GM19043 (cell line): Measurements from ENCODE around the gene TBC1D2B.
"Not testable (repeated sequence)": the region's sequence is repeated elsewhere in the genome, so short reads cannot be mapped to it uniquely, and the experiment has no call there.

Source experiments
- ATAC-seq: cut with Tn5 transposase; IDR thresholded peaks from one replicate; pipeline ENCODE4 v1.9.1; 2021; ENCODE audit warnings: low read depth; ENCODE audit not compliant: unreplicated experiment

The TBC1D2B gene

DNA sequence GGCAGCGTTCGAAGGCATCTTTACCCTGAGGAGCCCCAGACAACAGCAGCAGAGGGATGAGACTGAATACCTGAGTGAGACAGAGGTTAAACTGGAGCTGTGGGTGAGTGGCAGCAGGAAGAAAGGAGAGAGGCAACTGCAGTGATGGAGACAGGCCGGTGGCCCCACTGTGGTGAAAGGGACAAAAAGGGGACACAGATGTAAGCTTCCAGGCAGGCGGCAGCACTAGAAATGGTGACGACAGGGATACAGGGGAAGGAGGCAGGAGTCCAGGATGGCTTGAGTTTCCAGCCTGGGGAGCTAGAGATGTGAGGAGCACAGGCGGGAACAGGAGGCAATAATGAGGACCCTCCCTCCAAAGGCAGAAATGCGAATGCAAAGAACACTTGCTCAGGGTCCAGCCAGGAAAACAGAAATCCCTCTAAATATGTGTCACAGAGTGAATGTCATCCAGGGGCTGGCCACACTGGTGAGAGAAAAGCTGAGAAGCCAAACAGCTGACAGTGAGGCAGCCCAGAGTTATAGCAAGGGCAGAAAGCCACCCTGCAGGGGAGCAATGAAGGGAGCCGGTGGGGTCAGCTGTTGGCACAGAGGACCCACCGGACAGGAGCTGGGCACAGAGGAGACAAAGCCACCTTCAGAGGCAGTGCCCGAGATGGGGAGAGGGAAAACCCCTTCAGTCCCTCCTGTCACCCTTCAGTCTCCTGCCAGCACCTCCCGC is 70.1 kb downstream of the TBC1D2B start:
- no peak for ATAC-seq

DNA sequence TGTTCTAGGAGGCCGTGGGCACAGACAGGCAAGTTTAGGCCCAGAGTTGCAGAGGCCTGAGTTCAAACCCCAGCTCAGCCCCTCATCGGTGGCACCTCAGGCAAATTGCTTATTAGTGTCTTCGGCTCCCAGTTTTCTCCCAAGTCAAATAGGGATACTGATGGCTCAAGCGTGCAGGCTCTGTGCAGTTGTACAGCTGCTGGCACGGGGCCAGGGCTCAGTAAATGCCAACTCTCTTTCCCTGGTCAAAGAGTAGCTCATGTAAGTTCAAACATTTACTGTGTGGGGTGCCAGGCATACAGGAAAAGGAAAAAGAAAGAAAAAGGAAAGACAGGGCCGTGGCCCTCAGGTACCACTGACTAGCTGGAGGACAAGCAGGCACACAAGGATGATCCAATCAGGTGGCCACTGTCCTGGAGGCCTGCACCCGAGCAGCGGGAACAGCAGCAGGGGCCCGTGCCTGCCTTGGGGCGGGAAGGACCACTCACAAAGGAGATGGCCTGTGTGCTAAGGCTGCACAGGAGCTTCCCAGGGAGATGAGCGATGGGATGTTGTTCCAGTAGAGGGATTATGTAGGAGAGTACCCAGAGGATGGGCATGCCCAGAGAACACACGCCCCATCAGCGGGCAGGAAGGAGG is 70.8 kb downstream of the TBC1D2B start:
- no peak for ATAC-seq

DNA sequence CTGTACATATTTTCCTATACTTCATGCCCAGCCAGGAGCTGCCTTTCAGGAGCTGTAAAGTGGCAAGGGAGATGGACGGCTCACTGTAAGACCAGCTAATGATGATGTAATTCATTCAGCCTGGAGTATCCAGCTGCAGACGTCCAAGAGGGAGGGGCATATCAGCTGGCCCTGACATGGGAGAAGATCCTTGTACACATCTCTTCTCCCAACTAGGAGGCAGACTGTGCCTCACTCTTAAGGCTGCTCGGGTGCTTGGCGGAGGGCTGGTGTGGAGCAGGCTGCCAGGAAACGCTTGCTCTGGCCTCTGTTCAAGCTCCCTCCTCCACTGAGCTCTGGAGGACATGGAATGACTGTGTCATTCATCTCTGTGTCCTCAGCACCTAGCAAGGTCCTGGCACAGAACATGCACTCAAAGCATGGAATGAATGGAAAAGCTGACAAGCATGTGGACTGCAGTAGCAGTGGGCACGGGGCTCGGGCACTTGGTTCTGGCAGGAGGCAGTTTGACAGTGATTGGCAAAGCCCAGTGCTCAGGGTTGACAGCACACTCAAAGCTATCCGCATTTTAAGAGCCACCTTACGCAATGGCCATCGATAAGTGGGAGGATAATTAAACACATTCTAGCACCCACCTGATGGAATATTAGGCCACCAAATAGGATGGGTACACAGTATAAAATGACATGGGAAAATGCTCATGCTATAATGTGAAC is 72.4 kb downstream of the TBC1D2B start:
- no peak for ATAC-seq

DNA sequence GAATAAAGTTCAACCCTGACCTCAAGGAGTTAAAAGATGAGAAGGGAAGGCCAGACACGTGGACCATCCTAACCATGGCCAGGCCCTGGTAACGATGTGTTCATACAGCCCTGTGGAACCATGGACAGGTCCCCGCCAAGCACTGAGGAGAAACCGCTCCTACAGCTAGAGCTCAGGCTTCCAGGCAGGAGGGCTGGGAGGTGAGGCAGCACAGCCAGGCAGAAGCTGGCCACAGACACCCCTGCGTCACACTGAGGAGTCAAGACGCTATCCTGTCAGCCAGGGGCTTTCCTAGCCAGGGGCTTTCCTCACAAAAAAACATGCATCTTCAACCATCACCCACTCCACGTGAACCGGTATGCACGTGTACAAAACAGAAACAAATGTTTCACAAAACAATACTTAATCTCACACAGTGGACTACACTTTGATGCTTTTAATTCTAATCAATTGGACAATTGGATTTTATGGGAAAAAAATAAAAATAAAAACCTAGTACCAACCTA is 73.2 kb downstream of the TBC1D2B start:
- no peak for ATAC-seq

DNA sequence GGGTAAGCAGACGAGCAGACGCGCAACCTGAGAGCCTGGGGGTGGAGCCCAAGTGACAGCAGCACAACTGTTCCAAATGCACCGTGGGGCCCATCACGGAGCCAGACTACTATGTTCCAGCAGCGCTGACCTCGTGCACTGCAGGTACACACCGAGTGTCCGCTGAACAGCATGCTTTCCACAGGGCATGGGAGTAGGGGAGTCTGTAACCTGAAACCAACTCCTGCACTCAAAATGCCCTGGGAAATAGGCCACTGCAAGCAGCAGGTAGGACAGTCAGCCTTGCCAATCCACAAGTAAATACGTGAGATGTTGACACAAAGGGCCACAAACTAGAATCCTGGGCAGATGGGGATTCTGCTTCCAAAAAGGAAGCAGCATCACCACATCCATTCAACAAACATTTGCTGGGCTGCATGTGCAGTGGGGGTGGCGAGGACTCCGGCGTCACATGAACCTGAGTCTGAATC is 73.9 kb downstream of the TBC1D2B start:
- ATAC-seq: no peak

DNA sequence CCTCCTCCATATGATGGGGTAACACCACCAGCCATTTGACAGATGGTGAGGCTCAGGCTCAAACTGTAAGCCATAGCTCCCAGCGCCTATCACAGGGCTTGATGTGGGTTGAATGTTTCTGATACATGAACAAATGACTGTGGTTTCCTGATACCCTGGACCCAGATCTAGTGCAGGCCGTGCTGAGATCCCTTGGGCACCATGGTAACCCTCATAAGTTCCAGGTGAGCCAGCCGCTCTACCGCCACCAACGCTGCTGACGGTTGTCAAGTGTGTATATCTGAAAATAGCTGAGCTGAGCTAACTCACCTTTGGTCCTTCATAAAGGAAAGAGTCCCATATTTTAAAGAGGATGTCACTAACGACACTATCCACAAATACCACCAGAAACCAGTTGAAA is 74.5 kb downstream of the TBC1D2B start:
- no peak for ATAC-seq

DNA sequence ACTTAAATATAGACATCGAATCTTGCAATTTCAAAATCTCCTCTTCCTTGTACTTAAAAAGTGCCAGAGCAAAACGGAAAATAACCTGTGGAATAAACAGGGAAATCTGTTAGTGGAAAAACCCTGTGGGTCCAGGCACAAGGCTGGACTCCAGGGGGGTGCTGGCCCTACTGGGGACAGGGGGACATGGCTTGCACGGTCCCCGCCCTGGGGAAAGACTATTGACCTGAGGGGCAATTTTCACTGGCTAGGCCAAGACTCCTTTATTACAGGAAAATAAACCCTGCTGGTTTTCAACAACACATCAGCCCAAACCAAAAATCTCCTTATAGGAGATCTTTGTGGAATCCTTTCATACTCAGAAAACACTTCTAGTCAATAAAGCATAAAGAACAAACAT is 75.9 kb downstream of the TBC1D2B start:
- ATAC-seq: no peak

DNA sequence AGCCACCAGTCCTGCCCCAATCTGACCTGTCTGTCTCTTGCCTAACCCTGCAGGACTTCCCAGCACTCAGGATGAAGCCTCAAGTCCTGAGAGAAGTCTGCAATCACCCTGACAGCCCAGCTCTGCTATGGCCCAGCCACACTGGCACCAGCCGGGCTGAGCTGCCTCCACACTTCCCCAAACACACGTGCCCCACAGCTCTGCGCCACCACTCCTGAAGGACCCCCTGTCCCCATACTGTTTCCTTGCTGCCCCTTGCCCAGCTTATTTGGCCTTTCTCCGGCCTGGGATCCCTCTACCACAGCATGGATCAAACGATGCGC is 76.6 kb downstream of the TBC1D2B start:
- no peak for ATAC-seq

DNA sequence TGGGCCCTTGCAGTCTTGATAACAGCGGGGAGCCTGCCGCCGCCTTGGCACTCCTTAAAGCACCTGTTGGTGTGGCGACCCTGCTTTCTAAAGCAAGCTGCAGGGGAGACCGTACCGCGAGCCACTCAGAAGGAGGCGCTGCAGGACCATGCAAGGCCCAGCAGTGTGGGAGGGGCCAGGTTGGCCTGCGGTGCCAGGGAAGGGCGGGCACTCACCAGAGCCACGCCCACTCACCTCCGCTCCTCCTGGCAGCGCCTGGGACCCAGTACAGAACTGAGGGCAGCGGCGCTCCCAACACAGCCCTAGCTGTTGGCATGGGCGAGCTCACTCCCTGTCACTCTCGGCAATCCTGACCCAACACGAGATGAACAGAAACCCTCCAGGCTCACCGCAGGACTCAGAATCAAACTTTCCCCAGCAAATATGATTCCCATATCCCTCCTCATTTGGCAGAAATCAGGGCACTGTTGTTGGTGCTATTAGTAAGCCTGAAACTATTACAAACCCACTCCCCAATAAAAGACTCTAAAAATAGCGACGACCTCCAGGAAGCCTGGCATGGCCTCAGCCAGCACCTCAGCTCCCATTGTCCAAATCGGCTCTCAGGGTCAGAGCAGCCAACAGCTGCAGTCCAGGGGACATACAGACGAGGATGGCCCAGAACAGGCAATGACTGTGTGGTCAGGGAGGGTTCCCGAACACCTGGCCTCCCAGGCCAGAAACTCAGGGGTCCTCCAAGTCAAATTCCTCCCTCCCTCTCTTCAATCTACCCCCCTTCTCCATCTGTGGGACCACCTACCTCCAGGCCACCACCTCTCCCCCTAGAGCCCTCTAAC is 77.2 kb downstream of the TBC1D2B start:
- no peak for ATAC-seq

DNA sequence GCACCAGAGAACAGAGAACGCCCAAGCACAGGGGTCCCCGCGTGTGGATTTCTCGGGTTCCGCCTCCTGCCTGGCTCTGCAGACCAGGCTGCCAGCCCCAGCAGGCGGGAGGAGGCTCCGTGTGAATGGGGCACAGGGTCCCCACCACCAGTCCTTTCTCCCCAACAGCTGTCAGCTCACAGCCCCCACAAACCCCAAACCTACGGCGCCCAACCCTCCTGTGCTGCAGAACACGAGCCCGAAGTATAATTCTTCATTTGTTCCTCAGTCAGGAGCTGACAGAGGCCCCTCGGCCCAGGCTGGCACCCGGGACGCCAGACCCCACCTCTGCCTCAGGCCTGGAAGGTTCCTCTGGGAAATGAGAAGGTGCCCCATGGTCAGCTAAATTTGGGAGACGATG is 78.0 kb downstream of the TBC1D2B start:
- ATAC-seq: no peak

DNA sequence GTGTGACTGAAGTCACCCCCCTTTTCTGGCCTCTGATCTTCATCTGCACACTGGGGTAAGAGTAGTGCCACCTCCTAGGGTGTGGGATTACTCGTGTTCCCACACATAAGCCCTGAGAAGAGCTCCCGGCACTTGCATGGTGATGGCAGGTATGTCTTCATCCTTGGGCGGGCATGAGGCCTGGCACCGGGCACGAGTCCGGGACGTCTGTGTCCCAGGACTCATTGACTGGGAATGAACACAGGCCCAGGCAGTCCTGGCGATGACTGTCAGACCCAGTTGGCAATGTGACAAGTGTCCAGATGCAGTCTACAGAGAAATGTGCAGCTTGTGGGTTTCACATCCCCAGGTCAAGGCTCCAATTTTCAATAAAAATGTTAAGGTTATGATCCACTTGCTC is 78.9 kb downstream of the TBC1D2B start:
- no peak for ATAC-seq

DNA sequence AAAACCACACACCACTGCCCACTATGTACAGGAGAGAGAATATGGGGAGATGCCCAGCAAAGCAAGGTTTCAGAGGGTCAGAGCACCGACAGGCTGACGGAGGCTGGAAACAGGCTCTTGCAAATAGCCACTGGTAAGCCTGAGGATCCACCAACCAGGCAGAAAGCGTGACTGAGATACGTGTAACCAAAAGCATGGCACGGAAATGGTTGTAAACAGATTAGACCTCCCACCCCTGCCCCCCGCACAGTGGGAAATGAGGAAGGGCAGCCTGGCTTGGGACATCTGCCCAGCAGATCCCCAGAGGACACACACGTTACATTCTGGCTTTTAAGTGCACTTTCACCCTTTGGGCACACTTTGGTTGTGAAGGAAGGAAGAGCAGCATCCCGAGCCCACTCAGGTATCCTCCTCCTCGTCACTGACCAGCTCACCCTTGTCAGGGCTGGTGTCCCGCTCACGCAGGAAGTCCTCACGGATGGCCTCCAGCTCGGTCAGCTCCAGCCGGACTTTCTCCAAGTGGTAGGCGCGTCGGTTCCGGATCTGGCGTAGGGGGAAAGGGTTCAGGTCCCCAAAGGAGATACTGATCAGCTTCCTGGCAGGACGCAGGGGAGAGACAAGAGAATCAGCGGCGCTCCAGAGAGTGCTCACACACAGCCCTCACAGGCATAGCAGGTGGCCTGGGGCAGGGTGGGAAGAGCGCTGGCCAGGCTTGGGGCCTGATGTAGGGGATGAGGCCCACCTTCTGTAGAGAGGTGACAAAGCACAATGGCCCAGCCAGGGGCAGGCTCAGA is 79.6 kb downstream of the TBC1D2B start:
- ATAC-seq: not testable (repeated sequence)

DNA sequence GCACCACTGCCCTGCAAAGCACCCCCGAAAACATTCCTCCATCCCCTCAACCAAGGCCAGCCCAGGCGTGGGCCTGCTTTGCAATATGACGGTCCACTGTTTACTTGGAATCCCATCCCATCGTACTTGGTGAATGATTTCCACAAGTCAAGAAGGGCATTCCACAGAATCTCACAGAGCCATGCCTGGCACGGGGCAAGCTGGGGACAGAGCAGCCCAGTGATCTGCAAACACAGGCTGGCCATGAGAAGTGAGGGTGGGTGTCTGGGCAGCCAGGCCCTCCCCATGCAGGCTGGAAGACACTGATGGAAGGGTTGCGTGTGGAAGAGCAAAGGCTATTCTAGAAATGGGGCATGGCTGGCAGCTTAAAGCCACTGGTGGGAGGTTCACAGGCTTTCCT is 80.3 kb downstream of the TBC1D2B start:
- not testable (repeated sequence) for ATAC-seq

DNA sequence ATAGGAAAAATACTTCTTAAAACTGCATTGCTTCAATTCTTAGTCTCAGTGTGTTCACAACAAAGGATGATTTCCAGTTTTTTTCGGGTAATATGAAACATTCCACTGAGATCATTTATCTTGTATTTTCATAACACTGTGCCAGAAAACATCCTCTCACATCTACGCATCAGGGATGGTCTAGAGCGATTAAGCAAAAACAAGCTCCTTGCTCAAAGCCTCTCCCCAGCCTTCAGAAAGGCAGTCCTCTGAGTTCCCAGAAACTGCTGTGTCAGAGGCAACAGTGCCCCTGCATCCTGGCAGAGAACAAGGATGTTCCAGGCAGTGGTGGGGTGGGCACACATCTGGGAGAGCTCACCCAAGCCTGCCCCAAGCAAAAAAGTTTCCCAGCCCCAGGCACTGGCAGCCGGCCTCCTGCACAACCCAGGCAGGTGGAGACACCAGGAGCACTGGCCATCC is 80.8 kb downstream of the TBC1D2B start:
- ATAC-seq: not testable (repeated sequence)

DNA sequence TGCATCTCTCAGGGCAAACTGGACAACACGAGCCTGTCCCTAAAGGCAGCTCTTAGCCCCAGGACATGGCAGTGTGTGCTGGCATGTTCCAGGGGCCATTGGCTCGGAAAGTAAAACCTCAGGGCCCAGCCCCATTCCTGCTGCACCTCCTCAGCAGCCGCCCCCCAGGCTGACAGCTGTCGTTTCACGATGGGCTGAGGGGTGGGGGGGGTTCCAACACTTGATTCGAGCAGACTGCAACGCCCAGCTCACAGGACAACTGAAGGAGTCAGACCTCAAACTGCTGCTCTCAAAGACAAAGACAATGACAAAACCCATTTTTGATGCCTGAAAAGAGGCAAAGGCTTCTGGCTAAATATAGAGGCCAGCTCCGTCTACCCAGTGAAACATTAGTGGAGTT is 81.3 kb downstream of the TBC1D2B start:
- not testable (repeated sequence) for ATAC-seq

DNA sequence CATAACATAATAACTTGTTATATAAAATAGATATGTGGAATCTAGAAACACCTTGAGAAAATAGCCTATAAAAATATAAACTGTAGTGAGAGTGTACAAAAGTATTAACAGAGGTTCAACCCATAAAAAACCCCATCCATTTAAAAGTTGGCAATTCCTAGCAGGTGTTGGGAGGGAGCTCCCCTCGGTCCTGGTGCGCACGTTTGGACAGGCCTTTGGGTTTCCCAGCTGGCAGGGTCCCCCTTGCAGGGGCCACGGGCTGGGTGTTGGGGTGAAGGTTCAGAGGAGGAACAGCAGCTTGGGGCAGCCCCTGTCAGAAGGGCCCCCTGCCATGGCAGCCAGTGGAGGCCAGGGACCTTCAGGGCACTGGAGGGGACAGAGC is 82.0 kb downstream of the TBC1D2B start:
- ATAC-seq: not testable (repeated sequence)

DNA sequence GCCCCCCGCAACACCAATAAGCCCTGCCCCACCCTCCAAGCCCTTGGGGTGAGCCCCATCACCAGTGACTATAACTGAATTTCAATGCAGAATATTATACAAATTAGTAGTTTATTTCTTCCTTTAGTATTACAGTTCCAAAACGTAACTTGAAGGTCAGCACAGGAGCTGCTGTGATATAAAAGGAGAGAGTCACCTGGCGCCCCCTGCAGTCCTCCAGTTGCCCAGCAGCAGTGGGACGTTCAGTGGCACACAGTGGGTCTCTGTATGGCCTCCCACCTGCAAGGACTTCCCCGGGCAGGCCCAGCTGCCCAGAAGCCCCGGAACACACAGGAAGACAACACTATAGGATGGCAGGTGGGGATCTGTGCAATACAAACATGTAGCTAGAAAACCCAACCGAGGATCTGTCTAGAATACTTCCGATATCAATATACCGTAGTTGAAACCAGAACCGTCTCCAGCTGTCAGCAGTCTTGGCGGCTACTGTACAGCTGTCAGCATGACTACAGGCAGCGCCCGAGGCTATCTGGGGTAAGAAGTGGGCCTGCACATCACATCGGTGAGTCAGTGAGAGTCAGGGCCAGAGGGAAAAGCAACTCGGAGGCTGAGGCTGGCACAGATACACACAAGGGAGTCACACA is 82.5 kb downstream of the TBC1D2B start:
- not testable (repeated sequence) for ATAC-seq

DNA sequence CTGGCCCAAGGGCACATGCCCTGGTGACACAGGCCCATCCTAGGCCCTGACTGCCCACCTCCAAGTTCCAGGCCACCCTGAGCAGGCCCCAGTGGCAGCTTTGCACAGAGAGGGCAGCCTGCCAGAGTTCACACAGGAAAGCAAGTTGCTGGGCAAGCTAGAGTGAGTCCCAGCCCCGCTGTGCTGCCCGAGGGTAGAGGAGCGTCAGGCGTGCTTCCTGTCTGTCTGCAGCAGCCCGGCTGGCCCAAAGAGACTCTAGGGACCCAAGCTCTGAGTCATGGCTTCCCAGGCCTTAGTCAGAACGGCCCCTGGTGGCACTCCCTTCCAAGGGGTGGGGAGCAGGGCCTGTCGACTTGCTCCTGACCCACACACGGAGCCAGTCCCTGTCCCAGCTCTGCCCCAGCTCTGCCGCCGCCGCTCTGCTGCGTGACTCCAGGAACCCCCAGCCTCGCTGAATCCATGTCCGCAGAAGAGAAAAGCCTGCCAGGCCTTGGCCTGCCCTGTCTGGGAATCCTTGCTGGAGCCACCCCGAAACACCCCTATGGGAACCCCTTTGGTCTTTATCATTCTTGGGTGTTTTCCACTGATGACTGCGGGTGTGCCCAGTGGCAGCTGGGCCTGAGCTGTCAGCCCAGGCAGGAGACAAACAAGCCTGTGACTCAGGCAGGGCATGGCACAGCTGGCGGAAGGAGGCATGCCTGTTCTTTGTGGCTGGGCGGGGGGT is 83.4 kb downstream of the TBC1D2B start:
- ATAC-seq: peak; percentile 85
